HG03378 (cell line): ENCODE measurements around the gene MRPL58.
"Not testable (repeated sequence)": the region's sequence is repeated elsewhere in the genome, so short reads cannot be mapped to it uniquely, and the experiment has no call there.

ENCODE experiments used
- ATAC-seq: cut with Tn5 transposase; IDR thresholded peaks from one replicate; pipeline ENCODE4 v1.9.1; 2021; ENCODE audit warnings: mild to moderate bottlenecking, moderate library complexity; ENCODE audit not compliant: unreplicated experiment

Gene MRPL58

DNA sequence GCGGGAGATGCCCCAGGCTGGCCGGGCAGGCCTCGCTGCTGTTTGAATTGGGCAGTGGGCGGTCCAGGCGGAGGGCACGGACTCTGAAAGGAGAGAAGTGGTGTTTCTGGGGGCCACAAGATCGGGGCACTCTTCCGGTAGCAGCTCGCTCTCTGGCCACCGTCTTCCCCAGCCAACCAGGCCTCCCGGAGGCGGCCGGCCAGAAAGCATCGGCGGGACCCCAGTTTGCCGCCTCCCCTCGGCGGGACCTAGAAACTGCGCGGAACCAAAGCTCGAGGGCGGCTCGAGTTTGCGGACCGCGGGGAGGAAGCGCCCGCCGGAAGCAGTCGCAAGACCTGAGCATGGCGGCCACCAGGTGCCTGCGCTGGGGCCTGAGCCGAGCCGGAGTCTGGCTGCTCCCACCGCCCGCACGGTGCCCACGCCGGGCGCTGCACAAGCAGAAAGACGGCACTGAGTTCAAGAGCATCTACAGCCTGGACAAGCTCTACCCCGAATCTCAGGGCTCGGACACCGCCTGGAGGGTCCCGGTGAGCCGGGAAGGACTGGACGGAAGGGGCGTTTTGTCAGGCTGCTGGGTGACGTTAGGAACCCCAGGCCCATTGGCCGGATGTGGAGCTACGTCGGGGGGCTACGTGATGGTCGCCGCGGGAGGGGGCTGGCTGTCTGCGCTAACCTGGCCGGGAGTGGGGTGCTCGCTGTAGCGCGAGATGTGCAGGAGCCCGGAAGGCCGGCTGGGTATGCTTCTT is at the start of gene MRPL58:
MRPL58 (plus strand) TSS at position 325 of the 746 bp plus-strand sequence; CDS start at position 342, 17 bp downstream.
- ATAC-seq, result peak; percentile 72

DNA sequence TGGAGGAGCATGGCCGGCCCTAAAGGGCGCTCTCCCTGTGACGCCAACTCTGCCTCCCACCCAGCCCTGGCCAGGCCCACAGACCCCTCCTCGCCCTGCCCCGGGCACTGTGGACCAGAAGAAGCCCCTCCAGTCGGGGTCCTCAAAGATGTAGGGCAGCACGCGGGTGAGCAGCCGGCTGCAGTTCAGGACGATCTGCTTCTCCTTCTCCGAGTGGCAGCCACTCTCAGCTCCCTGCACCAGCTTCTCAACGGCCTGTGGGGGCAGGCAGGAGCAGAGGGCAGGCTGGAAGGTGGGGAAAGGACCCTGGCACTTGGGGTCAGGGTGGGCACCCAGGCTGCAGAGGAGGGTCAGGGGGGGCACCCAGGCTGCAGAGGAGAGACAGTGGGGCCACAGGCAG is 48.8 kb upstream of the MRPL58 start:
- ATAC-seq, result no peak

GRCh38 chr17:74964246-74964761 is 48.2 kb upstream of the MRPL58 start:
- ATAC-seq, result no peak

DNA sequence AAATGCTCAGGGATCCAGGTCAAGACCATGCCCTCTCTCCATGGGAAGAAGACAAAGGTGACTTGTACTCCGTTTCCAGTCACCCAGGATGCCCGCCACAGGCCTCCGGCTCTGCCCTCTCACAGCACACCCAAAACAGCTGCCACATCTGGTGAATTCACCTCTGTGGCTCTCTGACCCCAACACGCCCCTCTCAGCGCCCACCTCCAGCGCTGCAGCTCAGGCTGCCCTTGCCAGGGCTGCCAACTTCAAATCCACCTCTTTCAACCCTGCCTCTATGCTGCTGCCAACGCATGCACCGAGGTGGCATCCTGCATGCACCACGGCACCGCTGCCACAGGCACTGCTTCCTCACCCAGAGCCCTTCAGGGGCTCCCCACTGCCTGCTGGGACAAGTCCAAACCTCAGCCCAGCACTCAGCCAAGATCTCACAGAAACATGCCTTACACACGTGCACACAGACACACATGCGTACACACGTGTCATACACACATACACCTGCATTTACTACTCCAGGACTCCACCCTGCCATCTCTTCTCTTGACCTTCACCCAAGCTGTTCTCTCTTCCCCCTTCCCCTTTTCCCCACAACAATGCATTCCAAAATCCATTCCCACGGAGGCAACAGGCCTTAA is 47.4 kb upstream of the MRPL58 start:
- ATAC-seq, result no peak

- ATAC-seq, result no peak
Observed at GRCh38 chr17:74968361-74968780, 44.1 kb upstream of the MRPL58 start.

DNA sequence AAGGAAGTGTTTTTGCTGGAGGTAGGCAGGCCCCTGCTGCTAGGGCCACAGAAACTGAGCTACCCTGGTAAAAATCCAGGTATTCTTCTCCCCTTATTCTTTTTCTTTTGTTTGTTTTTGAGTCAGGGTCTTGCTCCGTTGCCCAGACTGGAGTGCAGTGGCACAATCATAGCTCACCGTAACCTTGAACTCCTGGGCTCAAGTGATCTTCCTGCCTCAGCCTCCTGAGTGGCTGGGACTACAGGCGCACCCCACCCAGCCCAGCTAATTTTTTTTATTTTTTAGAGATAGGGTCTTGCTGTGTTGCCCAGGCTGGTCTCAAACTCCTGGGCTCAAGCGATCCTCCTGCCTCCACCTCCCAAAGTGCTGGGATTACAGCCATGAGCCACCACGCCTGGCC is 43.0 kb upstream of the MRPL58 start:
- ATAC-seq, result not testable (repeated sequence)

GRCh38 chr17:74970395-74970794 is 42.1 kb upstream of the MRPL58 start:
- no peak for ATAC-seq

DNA sequence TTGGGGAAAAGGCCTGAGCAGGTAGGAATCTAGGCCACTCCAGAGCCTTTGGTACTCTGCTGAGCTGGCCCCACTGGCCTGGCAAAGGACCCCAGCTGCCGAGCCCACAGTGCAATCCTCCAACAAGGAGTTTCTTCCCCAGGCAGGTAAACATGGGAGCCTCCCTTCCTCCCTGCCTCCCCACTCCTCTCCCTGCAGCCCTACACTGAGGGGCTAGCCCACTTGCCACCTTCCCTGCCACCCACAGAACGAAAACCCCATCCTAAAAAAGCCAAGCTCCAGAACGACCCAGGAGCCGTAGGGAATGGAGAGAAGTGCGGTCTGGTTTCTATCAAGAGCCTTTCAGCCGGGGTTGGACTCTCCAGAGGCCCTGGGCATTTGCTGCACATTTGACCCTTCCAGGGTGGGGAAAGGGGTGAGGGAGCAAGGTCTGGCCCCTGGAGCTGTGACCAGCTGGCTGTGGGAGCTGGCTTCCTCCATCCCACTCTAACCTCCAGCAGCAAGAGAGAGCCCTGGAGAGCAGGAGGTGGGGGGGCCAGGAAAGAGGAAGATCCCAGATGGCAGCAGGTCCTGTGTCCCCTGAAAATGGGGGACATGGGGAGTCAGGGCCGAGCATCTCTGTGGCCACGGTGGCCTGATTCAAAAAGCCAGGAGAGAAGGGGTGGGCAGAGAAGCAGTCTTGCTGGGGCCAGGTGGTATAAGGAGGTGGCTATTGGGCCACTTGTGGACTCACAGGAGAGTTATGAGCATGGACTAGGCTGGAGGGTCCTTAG is 41.2 kb upstream of the MRPL58 start:
- ATAC-seq, result no peak

DNA sequence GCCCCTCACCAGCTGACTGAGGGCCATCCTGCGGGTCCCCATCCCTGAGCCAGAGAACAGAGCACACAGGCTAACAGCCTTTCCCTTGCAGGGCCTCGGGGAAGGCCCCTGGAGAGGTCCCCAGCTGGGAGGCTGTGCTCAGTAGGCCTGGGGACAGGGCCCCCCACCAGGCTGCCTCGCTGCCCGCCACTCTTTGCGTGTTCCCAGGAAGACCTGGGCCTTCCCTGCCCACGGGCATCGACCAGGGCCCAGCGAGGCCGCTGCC is 40.7 kb upstream of the MRPL58 start:
- no peak for ATAC-seq

DNA sequence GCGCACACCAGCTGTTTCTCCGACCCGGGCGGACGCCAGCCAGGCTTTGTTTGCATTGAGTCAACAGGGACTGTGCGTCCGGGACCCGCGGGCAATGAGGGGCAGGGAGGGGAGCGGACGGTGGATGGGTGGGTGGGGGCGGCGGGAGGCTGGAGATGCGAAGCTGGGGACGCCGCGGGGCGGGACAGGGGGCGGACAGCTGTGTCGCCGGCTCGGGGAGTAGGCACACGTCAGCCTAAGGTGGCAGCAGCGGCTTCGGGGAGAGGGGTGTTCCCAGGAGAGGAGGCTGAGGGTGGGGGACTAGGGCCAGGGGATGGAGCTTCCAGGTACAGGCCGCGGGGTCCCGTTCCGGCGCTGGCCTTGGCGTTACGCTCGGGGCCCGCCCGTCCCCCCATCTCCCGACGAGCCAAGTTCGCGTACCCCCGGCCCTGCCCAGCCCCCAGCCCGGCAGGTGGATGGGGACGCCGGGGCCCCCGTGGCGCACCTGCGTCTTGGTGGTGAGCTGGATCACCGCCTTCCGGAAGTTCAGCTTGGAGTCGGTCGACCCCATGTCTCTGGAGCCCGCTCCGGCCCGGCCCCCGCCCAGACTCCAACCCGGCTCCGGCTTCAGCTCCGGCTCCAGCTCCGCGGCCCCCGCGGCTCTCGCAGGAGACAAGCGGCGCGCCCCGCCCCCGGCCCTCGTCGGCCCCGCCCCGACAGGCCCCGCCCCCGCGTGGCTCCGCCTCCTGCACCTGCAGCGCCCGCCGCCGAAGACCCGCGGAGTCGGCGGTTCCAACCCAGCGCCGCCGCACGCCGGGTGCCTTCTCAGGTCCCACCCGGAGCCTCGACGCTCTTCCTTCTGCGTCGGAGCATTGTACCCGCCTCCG is 40.1 kb upstream of the MRPL58 start, which contains the start of gene HID1:
HID1 (minus strand) TSS at position 653 of the 866 bp plus-strand sequence; CDS start at position 550, 103 bp downstream.
- ATAC-seq, result no peak

DNA sequence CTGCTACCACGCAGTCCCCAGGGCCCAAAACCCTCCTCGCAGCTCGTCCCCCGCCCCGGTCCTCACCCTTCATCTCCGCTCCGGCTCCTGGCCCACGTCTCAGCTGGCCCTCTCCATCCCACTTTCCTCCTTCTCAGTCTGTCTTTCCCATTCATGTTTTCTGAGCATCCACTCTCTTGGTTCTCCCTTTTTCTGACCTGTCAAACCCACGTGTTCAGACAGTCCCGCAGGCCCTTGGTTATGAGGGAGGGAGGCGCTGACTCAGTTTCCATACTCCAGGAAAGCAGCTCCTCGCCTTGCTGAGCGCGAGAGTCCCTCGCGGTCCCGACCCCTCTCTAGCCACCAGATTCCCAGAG is 39.5 kb upstream of the MRPL58 start:
- no peak for ATAC-seq

DNA sequence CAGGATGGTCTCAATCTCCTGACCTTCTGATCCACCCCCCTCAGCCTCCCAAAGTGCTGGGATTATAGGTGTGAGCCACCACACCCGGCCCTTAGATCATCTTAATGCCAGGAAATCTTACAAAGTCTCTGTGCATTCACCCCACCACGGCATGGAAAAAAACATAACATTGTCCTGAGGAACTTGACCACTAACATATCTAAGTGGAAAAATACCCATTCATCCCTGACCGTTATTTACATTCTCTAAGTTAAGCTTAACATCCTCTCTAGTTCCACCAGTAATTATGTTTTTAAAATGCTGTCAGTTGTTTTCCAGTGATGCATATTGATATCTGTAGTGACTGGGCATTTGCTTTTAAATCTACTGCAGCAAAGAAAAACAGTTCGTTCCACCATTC is 36.5 kb upstream of the MRPL58 start:
- no peak for ATAC-seq

DNA sequence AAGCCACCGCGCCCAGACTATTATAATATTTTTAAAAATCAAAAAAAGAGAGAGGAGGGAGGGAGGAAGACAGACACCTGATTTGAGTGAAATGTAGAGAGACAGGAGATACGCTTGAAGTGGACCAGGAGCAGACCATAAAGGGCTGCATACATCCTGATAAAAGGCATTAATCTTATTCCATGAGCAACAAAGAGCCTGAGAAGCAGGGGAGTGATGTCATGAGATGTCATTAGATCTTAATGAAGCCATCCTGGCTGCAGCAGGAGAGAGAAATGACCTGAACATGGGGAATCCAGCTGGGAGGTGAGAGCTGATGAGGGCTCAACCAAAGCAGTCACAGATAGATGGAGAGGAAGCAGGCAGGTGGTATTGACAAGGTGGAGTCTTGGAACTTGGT is 34.7 kb upstream of the MRPL58 start:
- ATAC-seq, result no peak

DNA sequence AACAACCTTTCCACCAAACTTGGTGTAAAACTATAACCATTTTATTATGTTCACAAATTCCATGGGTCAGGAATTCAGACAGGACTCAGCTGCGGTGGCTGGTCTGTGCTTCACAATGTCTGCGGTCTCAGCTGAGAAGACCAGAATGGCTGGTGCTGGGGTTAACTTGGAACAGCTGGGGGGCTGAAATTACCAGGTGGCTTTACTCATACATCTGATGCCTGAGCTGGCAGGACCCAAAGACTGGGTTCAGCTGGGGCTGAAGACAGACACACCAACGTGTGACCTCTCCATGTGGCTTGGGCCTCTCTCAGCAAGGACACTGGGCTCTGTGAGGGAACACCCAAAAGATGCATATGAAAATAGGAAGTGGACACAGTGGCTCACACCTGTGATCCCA is 34.2 kb upstream of the MRPL58 start:
- ATAC-seq, result no peak

GRCh38 chr17:74979408-74980146 is 32.9 kb upstream of the MRPL58 start:
- ATAC-seq, result no peak

DNA sequence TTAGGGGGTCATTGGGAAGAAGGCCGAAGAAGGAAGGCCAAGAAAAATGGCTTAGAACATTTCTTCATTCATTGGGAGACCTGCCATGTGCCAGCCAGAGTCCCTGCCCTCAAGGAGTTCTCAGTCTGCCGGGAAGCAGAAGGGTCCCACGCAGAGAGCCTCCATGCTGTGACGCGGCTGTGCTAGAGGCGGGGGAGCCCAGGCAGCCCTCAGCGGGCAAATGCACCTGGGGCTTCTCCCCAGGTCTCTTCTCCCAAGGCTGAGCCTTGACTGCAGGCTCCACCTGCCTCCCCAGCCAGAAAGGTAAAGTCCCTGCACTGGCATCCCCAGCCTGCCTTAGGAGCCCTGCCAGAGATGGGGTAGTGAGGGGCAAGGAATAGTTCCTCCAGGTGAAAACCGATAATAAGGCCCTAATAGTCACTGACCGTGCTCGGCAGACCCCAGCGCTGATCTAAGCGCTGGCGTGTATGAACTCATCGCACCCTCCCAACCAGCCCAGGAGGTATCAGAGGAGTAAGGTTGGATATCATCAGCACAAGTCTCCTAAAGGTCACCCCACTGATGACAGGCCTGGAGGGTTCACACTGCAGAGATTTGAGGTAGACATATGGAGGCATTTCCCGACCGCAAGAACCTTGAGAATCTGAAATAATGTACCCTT is 31.0 kb upstream of the MRPL58 start:
- ATAC-seq, result no peak

DNA sequence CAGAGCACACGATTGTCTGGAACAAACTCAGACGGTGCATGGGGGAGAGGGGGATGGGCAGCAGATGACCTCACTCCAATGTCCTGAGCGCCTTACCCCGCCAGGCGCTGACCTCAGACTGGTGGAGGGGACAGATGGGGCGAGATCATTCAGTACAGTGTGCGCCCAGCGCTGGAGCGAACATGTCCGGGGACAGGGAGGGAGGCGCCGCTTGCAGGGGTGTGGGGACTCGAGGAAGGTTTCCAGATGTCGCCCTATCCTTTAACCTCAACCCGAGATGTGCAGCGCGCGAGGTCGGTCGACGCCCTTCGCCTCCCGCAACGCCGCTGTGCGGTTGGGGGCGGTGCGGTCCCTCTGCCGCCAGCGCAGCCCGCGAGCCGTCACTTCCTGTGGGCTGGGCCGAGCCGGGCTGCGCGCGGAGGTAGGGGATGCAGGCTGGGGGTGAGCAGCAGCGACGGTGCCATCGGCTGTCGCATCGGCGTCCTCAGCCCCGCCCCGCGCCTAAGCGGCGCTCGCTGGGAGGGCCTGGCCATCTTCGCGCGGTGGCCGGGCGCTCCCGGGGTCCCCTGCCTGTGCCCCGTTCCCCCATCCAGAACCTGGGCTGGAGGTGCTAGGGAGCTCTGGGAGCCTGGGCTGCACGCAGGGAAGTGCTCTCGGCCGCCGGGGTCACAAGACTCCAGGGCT is 30.3 kb upstream of the MRPL58 start:
- no peak for ATAC-seq

DNA sequence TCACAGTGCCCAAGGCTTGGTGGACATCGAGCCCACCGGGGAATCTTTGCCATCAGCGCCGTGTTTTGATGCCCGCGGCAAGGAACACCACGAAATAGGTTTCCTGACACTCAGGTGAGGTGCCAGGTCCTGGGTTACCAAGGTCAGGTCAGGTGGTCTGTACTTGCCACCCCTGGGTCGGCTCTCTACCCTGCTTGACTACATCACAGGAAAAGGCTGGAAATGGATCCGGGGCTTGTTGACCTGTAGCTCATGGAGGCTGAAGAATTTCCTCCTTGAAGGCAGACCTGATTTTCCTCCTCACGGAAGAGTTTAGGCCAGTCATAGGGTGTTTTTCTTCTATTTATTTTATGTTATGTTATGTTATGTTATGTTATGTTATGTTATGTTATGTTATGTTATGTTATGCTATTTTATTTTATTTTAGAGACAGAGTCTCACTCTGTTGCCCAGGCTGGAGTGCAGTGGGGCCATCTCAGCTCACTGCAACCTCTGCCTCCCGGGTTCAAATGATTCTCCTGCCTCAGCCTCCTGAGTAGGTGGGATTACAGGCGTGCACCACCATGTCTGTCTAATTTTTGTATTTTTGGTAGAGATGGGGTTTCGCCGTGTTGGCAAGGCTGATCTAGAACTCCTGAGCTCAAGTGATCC is 29.7 kb upstream of the MRPL58 start:
- not testable (repeated sequence) for ATAC-seq

DNA sequence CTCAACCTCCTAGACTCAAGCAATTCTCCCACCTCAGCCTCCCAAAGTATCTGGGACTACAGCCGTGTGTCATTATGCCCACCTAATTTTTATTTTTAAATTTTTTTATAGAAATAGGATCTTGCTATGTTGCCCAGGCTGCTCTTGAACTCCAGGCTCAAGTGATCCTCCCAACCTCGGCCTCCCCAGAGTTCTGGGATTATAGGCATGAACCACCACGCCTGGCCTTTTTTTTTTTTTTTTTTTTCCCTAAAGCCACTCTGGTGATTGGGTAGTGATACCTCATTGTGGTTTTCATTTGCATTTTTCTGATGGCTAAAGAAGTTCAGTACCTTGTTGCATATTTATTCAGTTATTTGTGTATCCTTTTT is 26.3 kb upstream of the MRPL58 start:
- no peak for ATAC-seq
